GM19025 (cell line): ENCODE measurements around the gene TFF1.

Source experiments
- ATAC-seq: cut with Tn5 transposase; IDR thresholded peaks from one replicate; pipeline ENCODE4 v1.9.1; 2021; ENCODE audit warnings: mild to moderate bottlenecking, low read depth, moderate library complexity; ENCODE audit not compliant: unreplicated experiment

Gene TFF1

GRCh38 chr21:42367367-42368165, 1.2 kb upstream of the TFF1 start:
- ATAC-seq: no peak

- no peak for ATAC-seq
Observed at GRCh38 chr21:42365770-42366169, 565 bp downstream of the TFF1 start.

GRCh38 chr21:42364304-42364865, 1.9 kb downstream of the TFF1 start:
- ATAC-seq: no peak

DNA sequence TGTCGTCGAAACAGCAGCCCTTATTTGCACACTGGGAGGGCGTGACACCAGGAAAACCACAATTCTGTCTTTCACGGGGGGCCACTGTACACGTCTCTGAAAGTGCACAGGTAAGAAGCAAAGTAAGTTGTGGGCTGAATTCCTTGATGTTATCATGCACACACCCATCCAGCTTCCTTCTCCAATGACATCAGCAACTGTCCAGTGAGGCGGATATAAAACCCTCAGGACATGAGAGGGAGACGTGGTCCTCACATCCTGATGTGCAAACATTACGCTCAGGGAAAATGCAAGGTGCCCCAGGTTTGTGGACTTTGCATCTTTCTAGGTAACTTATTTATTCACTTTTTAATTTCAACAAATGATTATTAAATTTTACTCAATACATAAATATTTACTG, 3.0 kb downstream of the TFF1 start:
- ATAC-seq: no peak

GRCh38 chr21:42362700-42363099, 3.6 kb downstream of the TFF1 start:
- ATAC-seq: no peak

DNA sequence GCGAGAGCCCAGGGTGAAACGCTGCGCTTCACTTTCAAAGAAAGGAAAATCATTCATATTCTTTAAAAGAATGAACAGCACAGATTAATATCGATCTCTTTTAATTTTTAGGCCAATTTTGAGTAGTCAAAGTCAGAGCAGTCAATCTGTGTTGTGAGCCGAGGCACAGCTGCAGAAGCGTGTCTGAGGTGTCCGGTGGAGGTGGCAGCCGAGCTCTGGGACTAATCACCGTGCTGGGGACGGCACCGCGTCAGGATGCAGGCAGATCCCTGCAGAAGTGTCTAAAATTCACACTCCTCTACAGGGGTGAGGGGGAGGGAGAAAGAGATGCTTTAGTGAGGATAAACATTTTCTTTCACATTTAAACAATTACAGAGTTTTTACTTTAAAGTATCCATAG, 4.1 kb downstream of the TFF1 start:
- ATAC-seq: no peak

DNA sequence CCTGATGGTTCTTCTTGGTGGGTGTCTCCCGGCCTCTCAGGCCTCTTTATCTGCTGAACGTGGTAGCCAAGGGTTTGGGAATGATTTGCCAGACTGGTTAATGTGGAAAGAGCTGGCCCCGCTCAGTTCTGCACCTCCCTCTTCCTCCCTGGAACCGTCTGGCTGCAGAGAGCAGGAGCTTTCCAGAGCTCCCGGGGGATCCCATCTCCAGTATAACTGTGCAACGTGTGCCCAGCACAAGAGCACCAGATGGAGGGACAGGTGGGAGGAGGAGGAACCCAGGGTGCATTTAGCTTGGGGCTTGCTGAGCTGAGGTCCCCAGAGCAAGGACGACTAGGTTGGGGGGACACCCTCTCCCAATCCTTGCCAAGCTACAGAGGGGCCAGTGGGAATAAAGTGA, 5.0 kb downstream of the TFF1 start:
- ATAC-seq: no peak

- no peak for ATAC-seq
Observed at GRCh38 chr21:42360317-42360716, 6.0 kb downstream of the TFF1 start.

DNA sequence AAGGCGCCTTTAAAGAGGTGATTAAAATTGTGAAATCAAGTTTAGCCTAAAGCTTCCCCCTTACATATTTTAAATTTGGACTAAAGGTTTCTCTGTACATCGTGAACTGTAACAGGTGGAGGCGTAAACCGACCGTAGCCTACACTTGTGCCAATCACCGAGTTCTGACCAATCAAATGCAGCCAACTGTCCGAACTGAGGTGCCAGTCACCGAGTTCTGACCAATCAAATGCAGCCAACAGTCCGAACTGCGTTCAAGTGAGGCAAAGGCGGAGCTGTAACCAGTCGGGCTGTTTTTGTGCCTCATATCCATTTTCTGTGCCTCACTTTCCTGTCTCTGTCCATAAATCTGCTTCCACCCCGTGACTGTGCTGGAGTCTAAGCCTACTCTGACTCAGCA, 7.4 kb downstream of the TFF1 start:
- ATAC-seq: no peak

- ATAC-seq: no peak
Observed at GRCh38 chr21:42358261-42358660, 8.1 kb downstream of the TFF1 start.

DNA sequence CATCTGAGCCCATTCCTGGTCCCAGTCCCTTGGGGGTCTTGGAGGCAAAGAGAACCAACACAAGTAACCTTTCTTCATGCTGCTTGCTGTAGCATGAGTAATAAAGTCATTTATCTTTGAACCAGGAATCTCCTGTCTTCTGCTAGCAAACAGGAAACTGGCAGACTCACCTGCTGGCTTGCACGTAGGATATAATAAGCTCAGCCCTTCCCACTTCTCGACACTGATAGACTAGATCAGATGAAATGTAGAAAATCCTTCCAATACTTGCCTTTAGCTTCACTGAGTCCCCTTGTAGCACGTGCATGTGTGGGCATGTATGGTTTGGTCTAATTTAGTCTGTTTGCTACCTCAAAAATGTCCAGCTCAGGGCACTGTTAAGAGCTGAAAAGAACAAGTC, 9.0 kb downstream of the TFF1 start:
- ATAC-seq: no peak

DNA sequence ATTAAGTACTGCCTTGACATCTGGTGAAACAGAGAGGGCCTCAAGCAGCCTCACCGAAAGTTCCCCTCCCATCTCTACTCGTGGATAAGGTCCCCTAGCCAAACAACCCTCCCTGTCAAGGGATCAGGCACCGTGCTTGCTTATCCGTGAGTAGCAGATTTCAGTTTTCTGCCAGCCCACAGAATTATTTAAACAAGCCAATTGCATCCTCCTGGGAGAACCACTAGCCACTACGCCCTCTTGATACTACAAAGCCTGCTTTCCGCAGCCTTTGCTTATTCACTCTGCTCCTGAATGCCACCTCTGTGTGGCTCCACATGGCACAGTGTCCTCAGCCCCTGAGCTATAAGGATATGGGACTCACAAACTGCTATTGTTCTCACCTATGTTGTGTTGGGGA, 9.7 kb downstream of the TFF1 start:
- no peak for ATAC-seq

DNA sequence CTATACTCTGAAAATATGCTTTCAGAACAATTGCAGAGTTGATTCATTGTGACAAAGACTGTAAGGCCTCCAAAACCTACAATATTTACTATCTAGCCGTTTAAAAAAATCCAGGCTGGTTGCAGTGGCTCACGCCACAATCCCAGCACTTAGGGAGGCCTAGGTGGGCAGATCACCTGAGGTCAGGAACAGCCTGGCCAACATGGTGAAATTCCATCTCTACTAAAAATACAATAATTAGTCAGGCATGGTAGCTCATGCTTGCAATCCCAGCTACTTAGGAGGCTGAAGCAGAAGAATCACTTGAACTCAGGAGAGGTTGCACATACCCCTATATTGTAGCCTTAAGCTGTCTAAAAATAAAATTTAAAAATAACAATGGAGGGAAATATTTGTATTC, 10.3 kb downstream of the TFF1 start:
- no peak for ATAC-seq

- no peak for ATAC-seq
Observed at GRCh38 chr21:42353623-42354022, 12.7 kb downstream of the TFF1 start.

- ATAC-seq: no peak
Observed at GRCh38 chr21:42352441-42353095, 13.8 kb downstream of the TFF1 start.

- ATAC-seq: no peak
Observed at GRCh38 chr21:42351626-42352440, 14.5 kb downstream of the TFF1 start.

GRCh38 chr21:42350927-42351426, 15.4 kb downstream of the TFF1 start, which contains the start of gene TFF2:
TFF2 (minus strand) TSS chr21:42350994; CDS start chr21:42350957, 37 bp downstream.
- no peak for ATAC-seq

DNA sequence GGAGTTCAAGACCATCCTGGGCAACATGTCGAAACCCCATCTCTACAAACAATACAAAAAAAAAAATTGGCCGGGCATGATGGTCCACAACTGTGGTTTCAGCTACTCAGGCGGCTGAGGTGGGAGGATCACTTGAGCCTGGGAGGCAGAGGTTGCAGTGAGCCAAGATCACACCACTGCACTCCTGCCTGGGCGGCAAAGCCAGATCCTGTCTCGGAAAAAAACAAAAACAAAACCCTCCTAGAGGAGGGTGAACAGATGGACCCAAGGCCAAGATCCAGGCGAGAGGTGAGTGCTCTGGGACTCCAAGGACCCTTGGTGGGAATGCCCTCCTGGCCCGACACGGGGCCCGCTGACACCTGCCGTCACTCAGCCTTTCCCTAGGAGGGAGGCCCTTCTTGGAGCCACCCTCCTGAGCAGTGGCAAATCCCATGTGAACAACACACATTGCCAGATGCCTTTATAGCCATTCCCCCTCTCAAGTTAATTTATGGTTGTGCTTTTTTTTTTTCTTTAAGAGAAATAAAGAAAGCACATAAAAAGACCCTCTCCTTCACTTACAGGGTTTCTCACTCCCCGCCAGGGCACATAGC, 15.9 kb downstream of the TFF1 start:
- no peak for ATAC-seq

DNA sequence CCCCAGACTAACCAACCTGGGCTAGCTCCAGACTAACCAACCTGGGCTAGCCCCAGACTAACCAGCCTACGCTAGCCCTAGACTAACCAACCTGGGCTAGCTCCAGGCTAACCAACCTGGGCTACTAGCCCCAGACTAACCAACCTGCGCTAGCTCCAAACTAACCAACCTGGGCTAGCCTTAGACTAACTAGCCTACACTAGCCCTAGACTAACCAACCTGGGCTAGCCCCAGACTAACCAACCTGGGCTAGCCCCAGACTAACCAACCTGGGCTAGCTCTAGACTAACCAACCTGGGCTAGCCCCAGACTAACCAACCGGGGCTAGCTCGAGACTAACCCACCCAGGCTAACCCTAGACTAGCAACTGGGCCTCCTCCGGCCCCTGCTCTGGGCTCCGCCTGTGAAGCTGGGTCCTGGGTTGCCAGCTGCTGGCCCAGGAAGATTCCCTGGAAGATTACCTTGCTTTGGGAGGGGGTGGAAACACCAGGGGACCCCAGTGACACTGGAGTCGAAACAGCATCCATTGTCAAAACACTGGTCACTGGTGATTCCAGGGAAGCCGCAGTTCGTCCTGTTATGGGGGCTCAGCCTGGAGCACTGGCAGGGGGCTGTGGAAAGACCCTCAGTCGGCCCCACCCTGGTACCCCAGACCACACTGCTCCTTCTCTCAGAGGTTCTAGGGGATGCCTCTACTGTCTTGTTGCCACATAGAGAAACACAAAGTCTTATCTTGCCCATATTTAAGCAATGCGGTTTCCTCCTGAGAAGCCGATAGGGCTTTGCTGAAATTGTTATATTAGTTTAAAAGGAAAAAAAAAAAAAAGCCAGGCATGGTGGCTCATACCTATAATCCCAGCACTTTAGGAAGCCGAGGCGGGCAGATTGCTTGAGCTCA, 16.7 kb downstream of the TFF1 start:
- ATAC-seq: no peak
